IMR-90 (cell line): ENCODE measurements around the gene PIM3. TPM values are rescaled to one million over a fixed set of nuclear protein-coding genes. Genes with fewer than 3 reads are reported as not detected.

Source experiments
- ATAC-seq: fragments of 200-7000 bp; cut with Tn5 transposase; 2 replicates; pipeline ENCODE4 v1.9.1; 2020; ENCODE audit warnings: low read depth, mild to moderate bottlenecking, moderate library complexity
- BruUV-seq: library from RNA; stranded (reverse); fragments of 400-500 nt; replicated peaks from 2 replicates; lab custom pipeline; 2021; lab: Mats Ljungman, UMichigan
- CTCF ChIA-PET: fragments of 300-600 bp; formaldehyde crosslinking; extraction: SDS; loops from one replicate; lab custom pipeline; 2021; ENCODE audit warnings: antibody characterized with exemption; lab: Yijun Ruan, JAX
- POLR2A ChIA-PET: fragments of 300-600 bp; sonication (Branson Sonifier 250); formaldehyde crosslinking; loops from one replicate; lab custom pipeline; 2022; ENCODE audit warnings: antibody characterized with exemption; ENCODE audit not compliant: unreplicated experiment; lab: Charles Lee
- DNase-seq: peaks from one replicate; pipeline ENCODE4 v3.0.0; 2013
- H2AFZ ChIP-seq: replicated peaks from 2 replicates; pipeline ENCODE3; 2013; ENCODE audit warnings: low read length, mild to moderate bottlenecking; ENCODE audit not compliant: poor library complexity
- H2AK5ac ChIP-seq: 2 replicates; pipeline ENCODE4 v1.6.1; 2013; ENCODE audit warnings: low read depth, low read length, inconsistent platforms
- H2AK9ac ChIP-seq: replicated peaks from 2 replicates; pipeline ENCODE3; 2013; ENCODE audit warnings: mild to moderate bottlenecking, low read depth, low read length, moderate library complexity; ENCODE audit not compliant: poor library complexity
- H2BK120ac ChIP-seq: 2 replicates; pipeline ENCODE4 v1.6.1; 2013; ENCODE audit warnings: low read depth, low read length, inconsistent platforms
- H2BK15ac ChIP-seq: 3 replicates; pipeline ENCODE4 v1.6.1; 2013; ENCODE audit warnings: low read depth, low read length, inconsistent platforms
- H2BK20ac ChIP-seq: 2 replicates; pipeline ENCODE4 v1.6.1; 2013; ENCODE audit warnings: low read depth, mild to moderate bottlenecking, inconsistent platforms, low read length, moderate library complexity
- H2BK5ac ChIP-seq: 2 replicates; pipeline ENCODE4 v1.6.1; 2013; ENCODE audit warnings: mild to moderate bottlenecking, low read depth, low read length, inconsistent platforms; ENCODE audit not compliant: poor library complexity, severe bottlenecking
- H3K14ac ChIP-seq: replicated peaks from 2 replicates; pipeline ENCODE4 v1.6.1; 2013; ENCODE audit warnings: low read depth, low read length, inconsistent platforms
- H3K18ac ChIP-seq: 2 replicates; pipeline ENCODE4 v1.6.1; 2013; ENCODE audit warnings: low read depth, low read length, control low read depth
- H3K23ac ChIP-seq: 2 replicates; pipeline ENCODE4 v1.6.1; 2013; ENCODE audit warnings: low read depth, low read length, inconsistent platforms
- H3K27ac ChIP-seq: 2 replicates; pipeline ENCODE4 v1.5.1; 2013; ENCODE audit warnings: mild to moderate bottlenecking, control low read depth, low read length; ENCODE audit not compliant: insufficient read depth
- H3K27me3 ChIP-seq: 2 replicates; pipeline ENCODE4 v1.6.1; 2013; ENCODE audit warnings: low read length; ENCODE audit not compliant: control insufficient read depth, insufficient read depth
- H3K36me3 ChIP-seq: 2 replicates; pipeline ENCODE4 v1.6.1; 2013; ENCODE audit warnings: low read length, mixed read lengths; ENCODE audit not compliant: control insufficient read depth, insufficient read depth
- H3K4ac ChIP-seq: 2 replicates; pipeline ENCODE4 v1.6.1; 2013; ENCODE audit warnings: low read depth, low read length, inconsistent platforms
- H3K4me1 ChIP-seq: 2 replicates; pipeline ENCODE4 v1.6.1; 2013; ENCODE audit warnings: low read length, mixed read lengths; ENCODE audit not compliant: control insufficient read depth, insufficient read depth
- H3K4me2 ChIP-seq: 2 replicates; pipeline ENCODE4 v1.6.1; 2013; ENCODE audit warnings: low read depth, mild to moderate bottlenecking, control low read depth, low read length, moderate library complexity
- H3K4me3 ChIP-seq: 2 replicates; pipeline ENCODE4 v1.5.1; 2013; ENCODE audit warnings: low read depth, mild to moderate bottlenecking, control low read depth, low read length, moderate library complexity; ENCODE audit not compliant: insufficient read depth
- H3K56ac ChIP-seq: 2 replicates; pipeline ENCODE4 v1.6.1; 2013; ENCODE audit warnings: low read length, inconsistent platforms; ENCODE audit not compliant: insufficient read depth; ENCODE audit errors: extremely low read depth
- H3K79me1 ChIP-seq, 2 experiments: 2 replicates each; pipeline ENCODE4 v1.6.1; 2013; ENCODE audit warnings: low read length in 2 of 2, inconsistent platforms in 1 of 2, low read depth in 1 of 2
- H3K9ac ChIP-seq: 2 replicates; pipeline ENCODE4 v1.6.1; 2013; ENCODE audit warnings: low read depth, low read length, control low read depth
- H3K9me1 ChIP-seq: 2 replicates; pipeline ENCODE4 v1.6.1; 2013; ENCODE audit warnings: low read length, inconsistent platforms; ENCODE audit not compliant: insufficient read depth
- H3K9me3 ChIP-seq: 2 replicates; pipeline ENCODE4 v1.6.1; 2013; ENCODE audit warnings: low read length; ENCODE audit not compliant: control insufficient read depth, insufficient read depth
- H4K20me1 ChIP-seq: 2 replicates; pipeline ENCODE4 v1.6.1; 2013; ENCODE audit warnings: low read length, inconsistent platforms; ENCODE audit not compliant: insufficient read depth
- H4K5ac ChIP-seq: 2 replicates; pipeline ENCODE4 v1.6.1; 2013; ENCODE audit warnings: mild to moderate bottlenecking, low read depth, low read length, control low read depth
- H4K8ac ChIP-seq, 2 experiments: 2 replicates each; pipeline ENCODE4 v1.6.1; 2013; ENCODE audit warnings: low read depth in 2 of 2, low read length in 2 of 2, control low read depth in 1 of 2, inconsistent platforms in 1 of 2
- H4K91ac ChIP-seq: 2 replicates; pipeline ENCODE4 v1.6.1; 2013; ENCODE audit warnings: low read depth, low read length, inconsistent platforms; ENCODE audit not compliant: insufficient read depth
- BHLHE40 ChIP-seq: fragments of 150-350 bp; IDR thresholded peaks from 2 replicates; pipeline ENCODE4 v1.6.1; 2016; ENCODE audit warnings: mild to moderate bottlenecking, low read depth, low read length
- CEBPB ChIP-seq: IDR thresholded peaks from 2 replicates; pipeline ENCODE4 v1.6.1; 2012; ENCODE audit warnings: low read depth, low read length, improper control_type of control experiment
- CHD1 ChIP-seq: IDR thresholded peaks from 2 replicates; pipeline ENCODE4 v1.6.1; 2012; ENCODE audit warnings: low read depth, low read length, improper control_type of control experiment
- FOS ChIP-seq: fragments of 150-350 bp; IDR thresholded peaks from 2 replicates; pipeline ENCODE4 v1.6.1; 2016; ENCODE audit warnings: low read depth, low read length
- MAFK ChIP-seq: IDR thresholded peaks from 2 replicates; pipeline ENCODE4 v1.6.1; 2012; ENCODE audit warnings: low read depth, low read length, improper control_type of control experiment
- MAZ ChIP-seq: IDR thresholded peaks from 2 replicates; pipeline ENCODE4 v1.6.1; 2012; ENCODE audit warnings: low read depth, mild to moderate bottlenecking, low read length, improper control_type of control experiment, moderate library complexity, borderline replicate concordance
- MXI1 ChIP-seq: IDR thresholded peaks from 2 replicates; pipeline ENCODE4 v1.6.1; 2012; ENCODE audit warnings: low read depth, mild to moderate bottlenecking, low read length, moderate library complexity, borderline replicate concordance
- NFE2L2 ChIP-seq: fragments of 150-350 bp; IDR thresholded peaks from 2 replicates; pipeline ENCODE4 v1.6.1; 2016; ENCODE audit warnings: low read depth, mild to moderate bottlenecking, low read length
- POLR2A ChIP-seq: IDR thresholded peaks from 2 replicates; pipeline ENCODE4 v1.6.1; 2012; ENCODE audit warnings: mild to moderate bottlenecking, low read depth, low read length
- RAD21 ChIP-seq: IDR thresholded peaks from 2 replicates; pipeline ENCODE4 v1.6.1; 2012; ENCODE audit warnings: low read length, improper control_type of control experiment
- RCOR1 ChIP-seq: IDR thresholded peaks from 2 replicates; pipeline ENCODE4 v1.6.1; 2012; ENCODE audit warnings: mild to moderate bottlenecking, low read length, improper control_type of control experiment; ENCODE audit not compliant: insufficient replicate concordance
- RFX5 ChIP-seq: IDR thresholded peaks from 2 replicates; pipeline ENCODE4 v1.8.0; 2012; ENCODE audit warnings: low read depth, mild to moderate bottlenecking, low read length, moderate library complexity
- WGBS, 2 experiments: methylation state at CpG; one replicate each; pipeline versions ENCODE4 v1.1.5 to v1.1.7; 2013; ENCODE audit warnings: missing lambda C conversion rate in 2 of 2; ENCODE audit not compliant: insufficient read length in 1 of 2; ENCODE audit errors: extremely low coverage in 2 of 2; 5-methylcytosine and 5-hydroxymethylcytosine counted together
- dilution Hi-C: fragments of 300-500 bp; cut with HindIII; formaldehyde crosslinking; loops from one replicate; pipeline ENCODE4 v1.14.3; 2018; ENCODE audit warnings: low sequenced_read_pairs; ENCODE audit not compliant: unreplicated experiment
- in situ Hi-C: fragments of 300-500 bp; cut with MboI; formaldehyde crosslinking; loops from 3 replicates; pipeline ENCODE4 v1.14.3; 2019; ENCODE audit warnings: low sequenced_read_pairs, inconsistent platforms, mixed read lengths
- intact Hi-C: fragments of 100-400 bp; cut with micrococcal nuclease; formaldehyde crosslinking; loops from 2 replicates; pipeline ENCODE4 v1.10.0; 2022
- polyA plus RNA-seq, 3 experiments: library from polyadenylated mRNA; depleted of rRNA; stranded (reverse); fragments of >200 nt; gene quantifications; 2 replicates each; pipeline ENCODE4 v1.2.3, GENCODE V29; 2012; ENCODE audit warnings: low replicate concordance in 1 of 3
- total RNA-seq: library from RNA; depleted of rRNA; stranded (reverse); fragments of >200 nt; gene quantifications from 2 replicates; pipeline ENCODE4 v1.2.3, GENCODE V29; 2012
- TF ChIP-seq, protein P1 (sequence below): fragments of 150-350 bp; IDR thresholded peaks from 2 replicates; pipeline ENCODE4 v1.6.1; 2017; ENCODE audit warnings: mild to moderate bottlenecking, antibody characterized with exemption, low read length, low read depth
- TF ChIP-seq, protein P2 (sequence below): conservative IDR thresholded peaks from 2 replicates; pipeline ENCODE4 v1.5.1; 2012; ENCODE audit warnings: mild to moderate bottlenecking, low read depth, low read length, improper control_type of control experiment
- TF ChIP-seq, protein P3 (sequence below): fragments of 150-350 bp; IDR thresholded peaks from 2 replicates; pipeline ENCODE4 v1.6.1; 2016; ENCODE audit warnings: low read depth, mild to moderate bottlenecking, low read length, moderate library complexity, borderline replicate concordance

The PIM3 gene
- total and polyA plus RNA-seq, 2 of the 4 experiments (the other 2 are of a cell fraction): 8.6 to 24.7 TPM

DNA sequence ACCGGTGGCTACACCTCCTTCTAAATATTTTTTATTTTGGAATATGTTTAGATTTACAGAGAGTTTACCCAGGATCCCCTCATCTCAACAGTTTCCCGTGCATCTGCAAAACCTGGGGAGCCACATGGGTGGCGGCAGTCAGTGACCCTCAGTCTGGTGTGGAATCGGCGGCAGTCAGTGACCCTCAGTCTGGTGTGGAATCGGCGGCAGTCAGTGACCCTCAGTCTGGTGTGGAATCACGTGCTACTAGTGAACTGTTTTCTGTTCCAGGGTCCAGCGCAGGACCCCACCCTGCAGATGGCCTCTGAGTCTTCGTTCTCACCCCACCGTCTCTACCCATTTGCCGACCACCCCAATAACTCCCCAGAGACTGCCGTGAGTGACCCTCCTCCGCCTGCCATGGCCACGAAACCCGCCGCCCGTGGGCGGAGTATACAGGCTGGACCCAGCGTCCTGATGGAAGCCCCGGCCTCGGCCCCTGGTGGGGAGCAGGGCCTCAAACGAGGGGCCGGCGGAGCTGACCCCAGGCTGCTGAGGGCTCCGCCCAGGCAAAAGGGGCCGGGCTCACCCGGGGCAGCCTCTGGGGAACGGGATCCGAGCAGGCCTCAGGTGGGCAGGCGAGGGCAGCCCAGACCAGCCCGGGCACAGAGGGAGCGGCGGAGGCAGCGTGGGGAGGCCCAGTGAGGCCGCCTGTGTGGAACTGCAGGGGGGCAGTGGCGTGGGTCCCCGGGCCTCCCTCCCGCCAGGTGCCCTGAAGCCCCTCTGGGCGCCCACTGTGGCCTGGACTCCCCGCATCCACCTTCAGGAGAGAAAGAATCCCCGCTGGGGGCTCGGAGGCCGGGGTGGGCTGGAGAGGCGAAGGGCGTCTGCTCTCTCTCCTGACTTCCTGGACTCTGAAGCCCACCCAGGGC, 49.4 kb downstream of the PIM3 start:
- H3K4ac ChIP-seq: no peak overlapping the region
- no peak overlapping the region for H2BK120ac ChIP-seq
- no peak for ATAC-seq
- no peak overlapping the region for H3K4me3 ChIP-seq
- no peaks in the 10 kb centered on the region; the same call in 1 of the 2 replicates for H3K9me3 ChIP-seq
- no peak for DNase-seq
- no peak overlapping the region for H2BK20ac ChIP-seq
- no peak overlapping the region for H4K8ac ChIP-seq
- no TSS peak for BruUV-seq
- H3K4me2 ChIP-seq: no peak overlapping the region
- no peak overlapping the region for H3K23ac ChIP-seq
- no peak overlapping the region for H2BK5ac ChIP-seq
- dilution Hi-C loops (no loop called here), in situ Hi-C loops (no loop called here), intact Hi-C loops (no loop called here)
- 75% methylated on average over 19 of the region's 46 CpGs; no CpG with 5 or more reads in 1 of the 2 experiments for WGBS, 2 experiments
- H2AK9ac ChIP-seq: no peak overlapping the region
- H3K79me1 ChIP-seq: no peaks in the 10 kb centered on the region
- no peaks in the 10 kb centered on the region for H4K20me1 ChIP-seq
- POLR2A ChIA-PET: no interaction called here
- H3K36me3 ChIP-seq: no peaks in the 10 kb centered on the region
- H3K14ac ChIP-seq: no peak overlapping the region
- CTCF ChIA-PET: no interaction called here
- TF ChIP-seq, protein P1, sequence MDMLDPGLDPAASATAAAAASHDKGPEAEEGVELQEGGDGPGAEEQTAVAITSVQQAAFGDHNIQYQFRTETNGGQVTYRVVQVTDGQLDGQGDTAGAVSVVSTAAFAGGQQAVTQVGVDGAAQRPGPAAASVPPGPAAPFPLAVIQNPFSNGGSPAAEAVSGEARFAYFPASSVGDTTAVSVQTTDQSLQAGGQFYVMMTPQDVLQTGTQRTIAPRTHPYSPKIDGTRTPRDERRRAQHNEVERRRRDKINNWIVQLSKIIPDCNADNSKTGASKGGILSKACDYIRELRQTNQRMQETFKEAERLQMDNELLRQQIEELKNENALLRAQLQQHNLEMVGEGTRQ: no peak
- TF ChIP-seq POLR2A: no peak
- TF ChIP-seq RAD21: no peak
- TF ChIP-seq RFX5: no peak
- no peak for TF ChIP-seq RCOR1
- TF ChIP-seq, protein P2, sequence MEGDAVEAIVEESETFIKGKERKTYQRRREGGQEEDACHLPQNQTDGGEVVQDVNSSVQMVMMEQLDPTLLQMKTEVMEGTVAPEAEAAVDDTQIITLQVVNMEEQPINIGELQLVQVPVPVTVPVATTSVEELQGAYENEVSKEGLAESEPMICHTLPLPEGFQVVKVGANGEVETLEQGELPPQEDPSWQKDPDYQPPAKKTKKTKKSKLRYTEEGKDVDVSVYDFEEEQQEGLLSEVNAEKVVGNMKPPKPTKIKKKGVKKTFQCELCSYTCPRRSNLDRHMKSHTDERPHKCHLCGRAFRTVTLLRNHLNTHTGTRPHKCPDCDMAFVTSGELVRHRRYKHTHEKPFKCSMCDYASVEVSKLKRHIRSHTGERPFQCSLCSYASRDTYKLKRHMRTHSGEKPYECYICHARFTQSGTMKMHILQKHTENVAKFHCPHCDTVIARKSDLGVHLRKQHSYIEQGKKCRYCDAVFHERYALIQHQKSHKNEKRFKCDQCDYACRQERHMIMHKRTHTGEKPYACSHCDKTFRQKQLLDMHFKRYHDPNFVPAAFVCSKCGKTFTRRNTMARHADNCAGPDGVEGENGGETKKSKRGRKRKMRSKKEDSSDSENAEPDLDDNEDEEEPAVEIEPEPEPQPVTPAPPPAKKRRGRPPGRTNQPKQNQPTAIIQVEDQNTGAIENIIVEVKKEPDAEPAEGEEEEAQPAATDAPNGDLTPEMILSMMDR: no peak
- no peak for TF ChIP-seq MAZ
- TF ChIP-seq FOS: no peak
- TF ChIP-seq, protein P3, sequence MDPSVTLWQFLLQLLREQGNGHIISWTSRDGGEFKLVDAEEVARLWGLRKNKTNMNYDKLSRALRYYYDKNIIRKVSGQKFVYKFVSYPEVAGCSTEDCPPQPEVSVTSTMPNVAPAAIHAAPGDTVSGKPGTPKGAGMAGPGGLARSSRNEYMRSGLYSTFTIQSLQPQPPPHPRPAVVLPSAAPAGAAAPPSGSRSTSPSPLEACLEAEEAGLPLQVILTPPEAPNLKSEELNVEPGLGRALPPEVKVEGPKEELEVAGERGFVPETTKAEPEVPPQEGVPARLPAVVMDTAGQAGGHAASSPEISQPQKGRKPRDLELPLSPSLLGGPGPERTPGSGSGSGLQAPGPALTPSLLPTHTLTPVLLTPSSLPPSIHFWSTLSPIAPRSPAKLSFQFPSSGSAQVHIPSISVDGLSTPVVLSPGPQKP: no peak
- TF ChIP-seq MAFK: no peak
- TF ChIP-seq MXI1: no peak
- TF ChIP-seq CHD1: no peak
- TF ChIP-seq BHLHE40: no peak
- TF ChIP-seq NFE2L2: no peak
- no peak for TF ChIP-seq CEBPB
- no peak overlapping the region for H2BK15ac ChIP-seq
- no peak overlapping the region for H3K27ac ChIP-seq
- H3K18ac ChIP-seq: no peak overlapping the region
- H3K4me1 ChIP-seq: peaks cover 2% of the 10 kb centered on the region; the same call in 1 of the 2 replicates
- H3K9ac ChIP-seq: no peak overlapping the region
- peaks cover 53% of the 10 kb centered on the region for H3K27me3 ChIP-seq
- no peaks in the 10 kb centered on the region for H3K9me1 ChIP-seq
- no peak overlapping the region for H4K91ac ChIP-seq
- no peak overlapping the region for H2AK5ac ChIP-seq
- no peak overlapping the region for H2AFZ ChIP-seq
- no peak overlapping the region for H4K5ac ChIP-seq
- H3K56ac ChIP-seq: no peak overlapping the region
